ENCODE measurements around the gene SEPSECS. TPM values are rescaled to one million over a fixed set of nuclear protein-coding genes. Genes with fewer than 3 reads are reported as not detected.

SEPSECS gene
- total and polyA plus RNA-seq, 2 of the 13 experiments (the other 11 are each of a cell fraction or from before 2014, with no cell fraction given), result 9.4 to 14.3 TPM

DNA sequence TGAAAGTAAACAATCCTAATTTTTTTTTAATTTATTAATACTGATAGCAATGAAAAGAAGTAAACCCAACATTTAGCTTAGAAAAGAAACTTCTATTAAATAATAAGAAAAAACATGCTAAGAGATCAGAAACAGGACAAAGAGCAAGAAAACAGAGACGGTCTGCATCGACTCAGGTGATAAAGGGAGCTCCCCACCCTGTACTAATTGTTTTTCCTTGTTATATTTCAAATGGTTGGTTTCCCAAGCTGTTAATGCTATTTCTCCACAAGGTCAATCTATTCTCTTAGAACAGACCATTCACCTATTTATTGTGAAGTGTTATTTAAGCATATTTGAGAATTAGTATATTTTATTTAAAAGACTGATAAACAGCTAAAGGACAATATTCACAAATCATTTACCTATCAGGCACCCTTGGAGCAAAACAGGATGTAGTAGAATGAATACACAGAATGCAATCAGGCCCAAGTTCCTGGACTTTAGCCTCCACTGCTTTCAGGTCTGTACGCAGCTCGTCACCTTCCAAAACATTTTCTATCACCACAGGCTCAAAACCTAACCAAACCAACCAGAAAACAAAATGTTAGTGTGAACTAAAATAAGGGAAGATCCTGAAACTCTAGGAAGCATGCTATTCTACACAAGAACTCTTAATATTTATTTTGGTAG, 5.5 kb downstream of the SEPSECS start (continued):
- peak; percentile 88 for TF ChIP-seq ETV5 (CRISPR knock-in tag; IDR thresholded peaks at IDR 0.05; ENCODE audit: borderline replicate concordance)
- peak; percentile 56 for TF ChIP-seq CEBPG (CRISPR knock-in tag; IDR thresholded peaks at IDR 0.05)
- TF ChIP-seq HOXA3 (CRISPR knock-in tag; IDR thresholded peaks at IDR 0.05), result peak; percentile 27; the same call in 1 of the 2 replicates
- TF ChIP-seq, protein P1, sequence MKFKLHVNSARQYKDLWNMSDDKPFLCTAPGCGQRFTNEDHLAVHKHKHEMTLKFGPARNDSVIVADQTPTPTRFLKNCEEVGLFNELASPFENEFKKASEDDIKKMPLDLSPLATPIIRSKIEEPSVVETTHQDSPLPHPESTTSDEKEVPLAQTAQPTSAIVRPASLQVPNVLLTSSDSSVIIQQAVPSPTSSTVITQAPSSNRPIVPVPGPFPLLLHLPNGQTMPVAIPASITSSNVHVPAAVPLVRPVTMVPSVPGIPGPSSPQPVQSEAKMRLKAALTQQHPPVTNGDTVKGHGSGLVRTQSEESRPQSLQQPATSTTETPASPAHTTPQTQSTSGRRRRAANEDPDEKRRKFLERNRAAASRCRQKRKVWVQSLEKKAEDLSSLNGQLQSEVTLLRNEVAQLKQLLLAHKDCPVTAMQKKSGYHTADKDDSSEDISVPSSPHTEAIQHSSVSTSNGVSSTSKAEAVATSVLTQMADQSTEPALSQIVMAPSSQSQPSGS (CRISPR knock-in tag; IDR thresholded peaks at IDR 0.05), result peak; percentile 51; the same call in 1 of the 2 replicates
- TF ChIP-seq, protein P2, sequence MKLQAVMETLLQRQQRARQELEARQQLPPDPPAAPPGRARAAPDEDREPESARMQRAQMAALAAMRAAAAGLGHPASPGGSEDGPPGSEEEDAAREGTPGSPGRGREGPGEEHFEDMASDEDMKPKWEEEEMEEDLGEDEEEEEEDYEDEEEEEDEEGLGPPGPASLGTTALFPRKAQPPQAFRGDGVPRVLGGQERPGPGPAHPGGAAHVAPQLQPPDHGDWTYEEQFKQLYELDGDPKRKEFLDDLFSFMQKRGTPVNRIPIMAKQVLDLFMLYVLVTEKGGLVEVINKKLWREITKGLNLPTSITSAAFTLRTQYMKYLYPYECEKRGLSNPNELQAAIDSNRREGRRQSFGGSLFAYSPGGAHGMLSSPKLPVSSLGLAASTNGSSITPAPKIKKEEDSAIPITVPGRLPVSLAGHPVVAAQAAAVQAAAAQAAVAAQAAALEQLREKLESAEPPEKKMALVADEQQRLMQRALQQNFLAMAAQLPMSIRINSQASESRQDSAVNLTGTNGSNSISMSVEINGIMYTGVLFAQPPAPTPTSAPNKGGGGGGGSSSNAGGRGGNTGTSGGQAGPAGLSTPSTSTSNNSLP (IDR thresholded peaks at IDR 0.05; ENCODE audit: low read depth, low read length), result peak; percentile 79
- peak; percentile 64 for TF ChIP-seq POLR2G (IDR thresholded peaks at IDR 0.05; ENCODE audit: low read depth, low read length)
- TF ChIP-seq YEATS2 (CRISPR knock-in tag; IDR thresholded peaks at IDR 0.05; ENCODE audit: borderline replicate concordance), result no peak
- TF ChIP-seq, protein P3, sequence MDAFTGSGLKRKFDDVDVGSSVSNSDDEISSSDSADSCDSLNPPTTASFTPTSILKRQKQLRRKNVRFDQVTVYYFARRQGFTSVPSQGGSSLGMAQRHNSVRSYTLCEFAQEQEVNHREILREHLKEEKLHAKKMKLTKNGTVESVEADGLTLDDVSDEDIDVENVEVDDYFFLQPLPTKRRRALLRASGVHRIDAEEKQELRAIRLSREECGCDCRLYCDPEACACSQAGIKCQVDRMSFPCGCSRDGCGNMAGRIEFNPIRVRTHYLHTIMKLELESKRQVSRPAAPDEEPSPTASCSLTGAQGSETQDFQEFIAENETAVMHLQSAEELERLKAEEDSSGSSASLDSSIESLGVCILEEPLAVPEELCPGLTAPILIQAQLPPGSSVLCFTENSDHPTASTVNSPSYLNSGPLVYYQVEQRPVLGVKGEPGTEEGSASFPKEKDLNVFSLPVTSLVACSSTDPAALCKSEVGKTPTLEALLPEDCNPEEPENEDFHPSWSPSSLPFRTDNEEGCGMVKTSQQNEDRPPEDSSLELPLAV (CRISPR knock-in tag; conservative IDR thresholded peaks at IDR 0.05; ENCODE audit: low read depth), result no peak
- TF ChIP-seq, protein P4, sequence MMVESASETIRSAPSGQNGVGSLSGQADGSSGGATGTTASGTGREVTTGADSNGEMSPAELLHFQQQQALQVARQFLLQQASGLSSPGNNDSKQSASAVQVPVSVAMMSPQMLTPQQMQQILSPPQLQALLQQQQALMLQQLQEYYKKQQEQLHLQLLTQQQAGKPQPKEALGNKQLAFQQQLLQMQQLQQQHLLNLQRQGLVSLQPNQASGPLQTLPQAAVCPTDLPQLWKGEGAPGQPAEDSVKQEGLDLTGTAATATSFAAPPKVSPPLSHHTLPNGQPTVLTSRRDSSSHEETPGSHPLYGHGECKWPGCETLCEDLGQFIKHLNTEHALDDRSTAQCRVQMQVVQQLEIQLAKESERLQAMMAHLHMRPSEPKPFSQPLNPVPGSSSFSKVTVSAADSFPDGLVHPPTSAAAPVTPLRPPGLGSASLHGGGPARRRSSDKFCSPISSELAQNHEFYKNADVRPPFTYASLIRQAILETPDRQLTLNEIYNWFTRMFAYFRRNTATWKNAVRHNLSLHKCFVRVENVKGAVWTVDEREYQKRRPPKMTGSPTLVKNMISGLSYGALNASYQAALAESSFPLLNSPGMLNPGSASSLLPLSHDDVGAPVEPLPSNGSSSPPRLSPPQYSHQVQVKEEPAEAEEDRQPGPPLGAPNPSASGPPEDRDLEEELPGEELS (CRISPR knock-in tag; IDR thresholded peaks at IDR 0.05), result peak; percentile 84
- no peak for TF ChIP-seq LCORL (IDR thresholded peaks at IDR 0.05)
- peak; percentile 67; the same call in 1 of the 2 replicates for TF ChIP-seq LCORL (CRISPR knock-in tag; IDR thresholded peaks at IDR 0.05)
- TF ChIP-seq POLR2A (IDR thresholded peaks at IDR 0.05; ENCODE audit: insufficient read depth in 1 of 2, low read depth in 2 of 2, low read length in 2 of 2), result peak; percentile 44 to 50; a peak in 2 of 4 replicates
- TF ChIP-seq ASH2L (IDR thresholded peaks at IDR 0.05; ENCODE audit: insufficient read length, low read depth, low read length), result peak; percentile 87
- no peak for TF ChIP-seq SOX6 (IDR thresholded peaks at IDR 0.05)
- TF ChIP-seq SOX6 (CRISPR knock-in tag; IDR thresholded peaks at IDR 0.05), result peak; percentile 57; the same call in 1 of the 2 replicates
- TF ChIP-seq KMT2A (CRISPR knock-in tag; IDR thresholded peaks at IDR 0.05), result peak; percentile 44; the same call in 1 of the 2 replicates
- TF ChIP-seq ELF3 (CRISPR knock-in tag; IDR thresholded peaks at IDR 0.05), result peak; percentile 69; the same call in 1 of the 2 replicates
- TF ChIP-seq, protein P5, sequence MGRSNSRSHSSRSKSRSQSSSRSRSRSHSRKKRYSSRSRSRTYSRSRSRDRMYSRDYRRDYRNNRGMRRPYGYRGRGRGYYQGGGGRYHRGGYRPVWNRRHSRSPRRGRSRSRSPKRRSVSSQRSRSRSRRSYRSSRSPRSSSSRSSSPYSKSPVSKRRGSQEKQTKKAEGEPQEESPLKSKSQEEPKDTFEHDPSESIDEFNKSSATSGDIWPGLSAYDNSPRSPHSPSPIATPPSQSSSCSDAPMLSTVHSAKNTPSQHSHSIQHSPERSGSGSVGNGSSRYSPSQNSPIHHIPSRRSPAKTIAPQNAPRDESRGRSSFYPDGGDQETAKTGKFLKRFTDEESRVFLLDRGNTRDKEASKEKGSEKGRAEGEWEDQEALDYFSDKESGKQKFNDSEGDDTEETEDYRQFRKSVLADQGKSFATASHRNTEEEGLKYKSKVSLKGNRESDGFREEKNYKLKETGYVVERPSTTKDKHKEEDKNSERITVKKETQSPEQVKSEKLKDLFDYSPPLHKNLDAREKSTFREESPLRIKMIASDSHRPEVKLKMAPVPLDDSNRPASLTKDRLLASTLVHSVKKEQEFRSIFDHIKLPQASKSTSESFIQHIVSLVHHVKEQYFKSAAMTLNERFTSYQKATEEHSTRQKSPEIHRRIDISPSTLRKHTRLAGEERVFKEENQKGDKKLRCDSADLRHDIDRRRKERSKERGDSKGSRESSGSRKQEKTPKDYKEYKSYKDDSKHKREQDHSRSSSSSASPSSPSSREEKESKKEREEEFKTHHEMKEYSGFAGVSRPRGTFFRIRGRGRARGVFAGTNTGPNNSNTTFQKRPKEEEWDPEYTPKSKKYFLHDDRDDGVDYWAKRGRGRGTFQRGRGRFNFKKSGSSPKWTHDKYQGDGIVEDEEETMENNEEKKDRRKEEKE (IDR thresholded peaks at IDR 0.05), result no peak
- TF ChIP-seq, protein P6, sequence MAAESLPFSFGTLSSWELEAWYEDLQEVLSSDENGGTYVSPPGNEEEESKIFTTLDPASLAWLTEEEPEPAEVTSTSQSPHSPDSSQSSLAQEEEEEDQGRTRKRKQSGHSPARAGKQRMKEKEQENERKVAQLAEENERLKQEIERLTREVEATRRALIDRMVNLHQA (CRISPR knock-in tag; IDR thresholded peaks at IDR 0.05), result no peak
- no peak for TF ChIP-seq MZF1 (CRISPR knock-in tag; IDR thresholded peaks at IDR 0.05; ENCODE audit: borderline replicate concordance)
- TF ChIP-seq GATAD2A (CRISPR knock-in tag; IDR thresholded peaks at IDR 0.05), result peak; percentile 79
